ENCODE measurements around the gene FSTL4. TPM values are rescaled to one million over a fixed set of nuclear protein-coding genes. Genes with fewer than 3 reads are reported as not detected.
"Not testable (repeated sequence)": the region's sequence is repeated elsewhere in the genome, so short reads cannot be mapped to it uniquely, and the experiment has no call there.

FSTL4 gene
- total RNA-seq, 1 donor from 2014 or later, result not detected

DNA sequence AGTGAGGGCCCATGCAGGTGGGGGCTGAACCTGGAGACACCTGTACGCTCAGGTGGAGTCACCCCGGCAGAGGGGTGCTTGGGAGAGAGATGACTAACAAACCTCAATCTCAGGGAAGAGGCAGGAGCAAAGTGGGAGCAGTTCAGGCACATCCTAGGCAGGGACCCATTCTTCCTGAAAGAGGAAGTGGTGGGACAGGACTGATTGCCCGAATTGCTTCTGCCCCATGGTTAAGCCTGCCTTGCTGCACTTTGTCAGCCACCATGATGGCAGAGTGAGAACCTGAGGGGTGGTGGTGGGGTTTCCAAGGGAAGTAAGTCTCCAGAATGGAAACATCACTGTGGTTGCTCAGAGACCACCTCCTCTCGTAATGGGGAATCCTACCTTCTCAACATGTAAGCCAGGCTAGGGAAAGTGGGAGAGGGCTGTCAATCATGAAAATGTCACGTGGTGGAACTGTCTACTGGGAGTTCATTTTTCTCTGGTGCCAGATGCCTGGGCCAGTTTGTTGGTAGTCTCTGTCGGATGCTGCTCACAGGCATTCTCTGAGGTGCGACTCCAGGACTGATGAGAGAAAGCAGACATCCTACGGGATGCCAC, 410.2 kb downstream of the FSTL4 start:
- no peak for DNase-seq (ENCODE audit: low spot score)

DNA sequence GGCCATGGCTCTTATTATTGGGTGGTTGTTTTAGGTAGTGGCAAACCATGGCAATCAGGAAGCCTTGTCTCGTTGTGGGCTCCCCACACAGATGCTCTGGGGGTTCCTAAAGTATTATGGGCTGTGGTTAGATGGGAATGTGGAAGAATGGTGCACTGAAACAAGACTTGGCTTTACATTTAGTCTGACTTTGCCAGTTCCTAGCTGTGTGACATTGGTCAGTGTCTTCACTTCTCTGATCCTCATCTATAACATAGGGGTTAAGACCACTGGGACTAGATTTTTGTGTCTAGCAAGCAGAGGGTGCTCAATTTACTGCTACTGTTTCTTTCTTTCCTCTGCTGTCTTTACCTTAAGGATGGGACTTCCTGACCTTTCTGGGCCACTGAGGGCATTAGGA, 411.0 kb downstream of the FSTL4 start:
- no peak for DNase-seq (ENCODE audit: low spot score)

DNA sequence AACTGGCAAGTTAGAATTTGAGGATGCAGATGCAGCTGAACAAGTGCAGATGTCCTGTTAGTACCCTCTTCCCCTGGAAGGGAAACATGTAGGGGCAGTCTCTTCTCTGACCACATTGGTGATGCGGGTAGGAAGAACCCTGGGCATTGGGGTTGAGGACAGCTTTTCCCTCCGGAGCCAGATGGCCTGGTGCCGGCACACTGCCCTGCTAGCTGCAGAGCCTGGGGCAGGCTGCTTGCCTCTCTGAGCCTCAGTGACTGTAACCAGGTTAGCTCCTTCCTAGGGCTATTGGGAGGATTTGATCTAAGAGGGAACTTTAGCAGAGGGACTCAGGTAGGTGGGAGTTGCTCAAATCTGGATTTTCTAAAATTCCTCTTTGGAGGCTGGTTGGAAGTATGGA, 412.1 kb downstream of the FSTL4 start:
- DNase-seq (ENCODE audit: low spot score), result no peak

DNA sequence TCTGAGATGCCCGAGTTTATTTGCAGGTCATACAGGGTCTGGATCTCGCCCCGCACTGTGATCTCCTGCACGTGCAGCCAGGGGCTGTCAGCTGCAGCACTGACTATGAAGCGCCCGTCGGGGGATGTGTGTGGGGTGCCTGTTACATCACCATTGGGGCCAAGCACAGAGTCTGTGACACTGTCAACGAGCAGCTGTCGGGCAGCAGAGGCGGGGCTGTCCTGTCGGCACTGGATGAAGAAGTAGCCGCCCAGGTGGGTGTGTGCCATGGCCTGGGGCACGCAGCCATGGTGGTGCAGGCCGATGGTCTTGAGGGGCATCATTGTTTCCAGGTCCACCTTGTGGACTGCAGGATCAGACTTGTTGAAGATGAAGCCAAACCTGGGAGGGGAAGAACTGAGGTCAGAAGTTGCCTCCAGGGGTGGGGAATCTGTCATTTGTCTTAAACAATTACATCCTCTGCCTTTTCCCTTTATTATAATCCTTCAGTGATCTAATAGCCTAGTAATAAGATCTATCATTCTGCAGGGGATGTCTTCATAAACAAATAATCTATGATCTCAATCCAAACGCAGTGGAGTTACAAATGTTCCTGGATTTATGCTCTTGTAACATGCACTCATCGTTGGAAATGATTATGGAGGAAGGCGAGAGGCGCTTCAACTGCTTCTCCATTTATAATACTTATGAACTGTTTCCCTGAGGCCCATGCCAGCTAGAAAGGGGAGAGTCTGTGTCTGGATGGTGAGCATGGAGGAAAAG, 412.7 kb downstream of the FSTL4 start:
- no peak for DNase-seq (ENCODE audit: low spot score)

DNA sequence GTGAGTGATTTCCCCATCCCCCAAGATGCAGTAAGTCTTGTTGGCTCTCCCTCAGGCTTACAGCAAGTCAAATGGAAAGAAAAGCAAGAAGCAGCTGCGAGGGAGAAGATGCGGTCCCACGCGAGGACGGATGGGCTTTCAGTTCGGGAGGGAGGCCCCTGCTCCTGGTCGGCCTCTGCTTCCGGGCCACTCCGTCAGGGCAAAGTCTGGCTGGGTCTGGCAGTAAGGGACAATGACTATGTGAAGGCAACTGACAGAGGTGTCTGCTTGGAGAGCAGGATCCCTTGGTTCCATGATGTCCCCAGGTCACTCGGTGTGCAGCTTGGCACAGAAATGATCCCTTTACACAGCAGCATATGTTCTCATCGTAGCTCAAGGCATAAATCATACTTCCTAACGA, 413.8 kb downstream of the FSTL4 start:
- peak; percentile 84 for DNase-seq (ENCODE audit: low spot score)

DNA sequence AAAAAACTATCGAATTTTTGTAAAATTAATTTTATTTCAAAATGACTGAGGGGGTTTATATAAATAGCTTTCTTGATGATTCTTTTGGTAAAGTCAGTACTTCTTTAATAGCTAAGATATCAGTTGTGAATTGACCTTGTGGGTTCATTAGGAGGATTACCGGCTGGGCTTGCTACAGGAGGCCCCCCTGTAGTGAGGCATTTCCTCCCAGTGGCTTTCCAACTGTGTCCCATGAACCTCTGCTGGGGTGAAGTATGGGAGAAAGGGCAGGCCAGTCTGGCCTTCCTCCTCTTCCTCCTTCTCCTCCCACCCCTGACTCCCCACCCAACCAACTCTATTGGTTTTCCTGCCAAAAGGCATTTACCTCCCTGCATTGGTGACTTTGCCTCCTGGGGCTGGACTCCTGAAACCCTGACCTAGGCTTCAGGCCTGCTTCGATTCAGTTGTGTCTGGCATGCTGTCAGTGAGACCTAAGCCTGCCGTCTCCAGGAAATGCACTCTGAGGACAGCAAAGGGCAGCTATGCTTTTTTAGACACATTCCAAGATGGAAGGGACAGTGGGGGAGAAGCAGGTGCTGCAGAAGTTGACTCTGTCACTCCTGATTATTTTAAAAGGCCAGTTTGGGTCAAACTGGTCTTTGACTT, 415.8 kb downstream of the FSTL4 start:
- peak; percentile 51 for DNase-seq (ENCODE audit: low spot score)

DNA sequence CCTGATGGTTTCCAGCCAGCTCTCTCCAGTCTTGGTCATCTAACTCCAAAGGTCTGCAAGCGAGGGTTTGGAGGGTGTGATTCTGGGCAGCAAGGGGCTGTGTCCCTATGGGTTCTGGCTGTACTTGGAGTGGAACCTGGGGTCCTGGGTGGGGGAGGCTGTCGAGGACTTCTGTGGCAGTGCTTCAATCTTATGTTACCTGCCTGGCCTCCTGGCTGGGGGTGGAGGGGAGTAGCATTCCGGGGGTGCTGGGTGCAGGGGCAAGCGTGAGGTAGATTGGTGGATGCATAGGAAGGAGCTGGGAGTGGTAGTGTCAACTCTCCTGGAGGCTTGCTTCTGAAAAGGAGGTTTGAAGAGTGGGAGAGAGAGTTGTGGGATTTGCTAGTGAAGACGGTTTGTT, 417.1 kb downstream of the FSTL4 start:
- peak; percentile 64 for DNase-seq (ENCODE audit: low spot score)

DNA sequence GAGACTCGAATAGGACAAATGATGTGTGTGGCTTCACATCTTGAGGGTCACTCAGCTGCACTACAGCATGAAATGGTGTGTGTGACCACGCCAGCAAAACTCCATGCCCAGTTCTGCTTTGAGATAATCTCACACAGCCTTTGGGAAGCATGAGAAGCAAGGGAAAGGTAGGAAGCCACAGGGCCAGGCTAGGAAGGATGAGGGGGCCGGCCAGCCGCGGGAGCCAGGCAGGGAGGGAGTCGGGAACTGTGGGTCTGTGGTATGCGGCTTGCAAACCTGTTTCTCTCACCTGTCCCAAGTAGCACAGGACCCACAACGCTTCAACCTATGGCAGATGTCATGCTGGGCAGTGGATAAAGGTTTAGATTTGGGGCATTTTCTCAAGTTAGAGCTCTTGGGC, 418.5 kb downstream of the FSTL4 start:
- DNase-seq (ENCODE audit: low spot score), result no peak

DNA sequence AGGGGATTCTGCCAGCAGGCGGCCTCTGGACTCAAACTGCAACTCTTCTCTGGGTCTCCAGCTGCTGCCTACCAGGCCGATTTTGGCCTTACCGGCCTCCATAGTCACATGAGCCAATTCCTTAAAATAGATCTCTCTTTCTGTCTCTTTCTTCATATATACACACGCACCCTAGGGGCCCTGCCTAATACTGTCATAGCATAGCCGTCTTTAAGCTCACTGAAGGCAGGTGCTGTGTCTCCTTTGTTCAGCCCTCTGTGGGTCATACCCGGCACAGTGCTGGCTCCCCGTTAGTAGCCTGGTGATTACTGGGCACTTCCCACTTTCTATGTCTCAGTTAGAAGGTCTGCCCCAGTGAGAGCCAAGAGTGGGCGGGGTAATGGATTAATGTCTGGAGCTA, 419.6 kb downstream of the FSTL4 start:
- DNase-seq (ENCODE audit: low spot score), result no peak

DNA sequence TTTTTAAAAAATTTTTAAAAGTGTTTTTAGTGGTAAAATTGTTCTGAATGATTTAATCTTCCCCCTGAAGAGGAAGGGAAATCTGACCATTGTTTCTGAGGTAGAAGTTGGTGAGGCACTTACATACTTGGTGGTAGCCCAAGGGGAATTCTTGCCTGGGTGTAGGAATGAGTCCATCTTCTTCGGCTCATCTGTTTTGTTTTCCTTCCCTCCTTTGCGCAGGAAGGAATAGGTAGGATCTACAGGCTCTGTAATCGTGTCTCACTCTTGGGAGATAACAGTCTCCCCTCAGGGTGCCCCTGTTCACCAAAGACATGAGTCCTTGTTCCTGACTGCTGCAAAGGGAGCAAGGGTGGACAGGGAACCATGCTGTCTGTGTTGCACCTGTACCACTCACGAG, 422.5 kb downstream of the FSTL4 start:
- DNase-seq (ENCODE audit: low spot score), result no peak

DNA sequence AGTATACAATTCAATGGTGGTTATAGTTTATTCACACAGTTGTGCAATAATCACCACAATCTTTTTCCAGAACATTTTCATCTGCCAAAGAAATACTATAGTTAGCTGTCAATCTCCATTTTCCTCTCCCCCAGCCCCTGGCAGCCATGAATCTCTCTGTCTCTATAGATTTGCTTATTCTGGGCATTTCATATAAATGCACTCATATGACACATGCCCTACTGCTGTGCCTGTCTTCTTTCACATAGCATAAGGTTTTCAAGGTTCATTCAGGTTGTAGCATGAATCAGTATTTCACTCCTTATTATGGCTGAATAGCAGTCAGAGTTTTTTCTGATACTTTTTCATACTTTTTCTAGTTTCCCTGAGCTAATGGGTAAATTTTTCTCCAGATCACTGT, 432.9 kb downstream of the FSTL4 start:
- no peak for DNase-seq (ENCODE audit: low spot score)

DNA sequence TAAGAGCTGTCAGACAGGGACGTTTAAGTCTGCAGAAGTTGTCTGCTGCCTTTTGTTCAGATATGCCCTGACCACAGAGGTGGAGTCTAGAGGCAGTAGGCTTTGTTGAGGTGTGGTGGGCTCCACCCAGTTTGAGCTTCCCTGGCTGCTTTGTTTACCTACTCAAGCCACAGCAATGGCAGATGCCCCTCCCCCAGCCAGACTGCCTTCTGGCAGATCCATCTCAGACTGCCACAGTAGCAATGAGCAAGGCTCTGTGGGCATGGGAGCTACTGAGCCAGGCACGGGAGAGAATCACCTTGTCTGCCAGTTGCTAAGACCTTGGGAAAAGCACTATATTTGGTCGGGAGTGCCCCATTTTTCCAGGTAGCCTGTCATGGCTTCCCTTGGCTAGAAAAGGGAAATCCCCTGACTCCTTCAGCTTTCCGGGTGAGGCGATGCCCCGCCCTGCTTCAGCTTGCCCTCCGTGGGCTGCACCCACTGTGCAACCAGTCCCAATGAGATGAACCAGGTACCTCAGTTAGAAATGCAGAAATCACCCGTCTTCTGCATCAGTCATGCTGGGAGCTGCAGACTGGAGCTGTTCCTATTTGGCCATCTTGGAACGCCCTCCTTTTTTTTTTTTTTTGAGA, 441.5 kb downstream of the FSTL4 start:
- not testable (repeated sequence) for DNase-seq (ENCODE audit: low spot score)

DNA sequence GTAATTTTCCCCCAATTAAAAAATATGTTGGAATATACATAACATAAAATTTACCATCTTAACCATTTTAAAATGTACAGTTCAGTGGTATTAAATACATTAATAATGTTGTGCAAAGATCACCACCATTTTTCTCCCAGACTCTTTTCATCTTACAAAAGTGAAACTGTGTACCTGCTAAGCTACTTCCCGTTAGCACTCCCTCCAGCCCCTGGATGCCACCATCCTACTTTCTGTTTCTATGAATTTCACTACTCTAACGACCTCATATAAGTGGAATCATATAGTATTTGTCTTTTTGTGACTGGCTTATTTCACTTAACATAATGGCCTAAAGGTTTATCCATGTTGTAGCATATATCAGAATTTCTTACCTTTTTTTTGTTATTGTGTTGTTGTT, 447.6 kb downstream of the FSTL4 start:
- no peak for DNase-seq (ENCODE audit: low spot score)

DNA sequence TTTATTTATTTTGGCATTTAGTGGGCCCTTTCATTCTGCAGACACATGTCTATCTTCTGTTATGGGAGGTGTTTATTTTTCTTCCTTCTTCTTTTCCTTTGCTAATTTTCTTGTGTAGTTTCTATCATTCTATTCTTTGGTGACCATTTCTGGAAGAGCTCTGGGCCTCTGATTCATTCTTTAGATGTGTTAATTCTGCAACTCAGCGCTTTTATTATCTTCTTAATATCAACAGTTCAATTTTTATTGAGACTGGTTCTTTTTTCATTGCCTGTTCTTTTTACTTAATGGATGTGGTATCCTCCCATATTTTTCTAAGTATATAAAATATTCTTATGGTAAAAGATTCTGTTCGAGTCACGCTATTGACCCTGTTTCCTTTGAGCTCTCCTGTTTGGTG, 448.5 kb downstream of the FSTL4 start:
- no peak for DNase-seq (ENCODE audit: low spot score)

DNA sequence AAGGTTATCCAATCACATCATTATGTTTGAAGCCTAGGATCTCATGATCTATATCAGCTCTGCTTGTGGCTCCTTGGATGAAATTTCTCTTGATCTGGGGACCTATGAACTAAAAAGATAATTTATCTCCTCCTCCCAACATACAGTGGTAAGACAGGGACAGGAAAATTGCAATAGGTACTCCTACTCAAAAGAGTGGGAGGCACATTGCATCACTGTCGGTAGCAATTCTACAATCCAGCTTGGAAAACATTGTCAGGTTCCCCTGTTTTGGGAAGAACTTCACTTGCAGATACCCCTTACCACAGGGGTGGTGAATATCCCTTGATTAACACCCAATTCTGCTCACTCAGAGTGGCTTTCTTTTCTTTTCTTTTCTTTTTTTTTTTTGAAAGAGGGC, 452.8 kb downstream of the FSTL4 start:
- DNase-seq (ENCODE audit: low spot score), result no peak

DNA sequence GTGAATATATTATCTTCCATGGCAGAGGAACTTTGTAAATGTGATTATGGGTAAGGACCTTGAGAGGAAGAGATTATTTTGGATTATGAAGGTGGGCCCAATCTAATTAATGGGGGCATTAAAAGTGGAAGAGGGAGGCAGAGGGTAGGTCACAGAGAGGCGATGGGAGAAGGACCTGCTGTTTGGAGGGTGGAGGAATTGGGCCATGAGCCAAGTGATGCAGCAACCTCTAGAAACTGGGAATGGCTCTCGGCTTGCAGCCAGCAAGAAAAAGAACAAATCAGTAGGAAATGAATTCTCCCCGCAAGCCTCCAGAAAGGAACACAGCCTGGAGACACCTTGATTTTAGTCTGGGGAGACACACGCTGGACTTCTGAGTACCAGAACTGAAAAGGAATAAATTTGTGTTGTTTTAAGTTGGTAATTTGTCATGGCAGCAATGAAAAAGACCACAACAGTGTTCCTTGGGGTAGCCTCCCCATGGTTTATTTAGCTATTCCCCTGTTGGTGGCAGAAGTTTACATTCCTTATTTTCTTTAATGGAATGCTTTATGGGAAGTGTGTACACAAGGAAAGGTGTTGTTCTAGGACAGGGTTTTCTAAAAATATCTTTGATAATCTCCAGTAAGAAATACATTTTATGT, 456.9 kb downstream of the FSTL4 start:
- DNase-seq (ENCODE audit: low spot score), result no peak

DNA sequence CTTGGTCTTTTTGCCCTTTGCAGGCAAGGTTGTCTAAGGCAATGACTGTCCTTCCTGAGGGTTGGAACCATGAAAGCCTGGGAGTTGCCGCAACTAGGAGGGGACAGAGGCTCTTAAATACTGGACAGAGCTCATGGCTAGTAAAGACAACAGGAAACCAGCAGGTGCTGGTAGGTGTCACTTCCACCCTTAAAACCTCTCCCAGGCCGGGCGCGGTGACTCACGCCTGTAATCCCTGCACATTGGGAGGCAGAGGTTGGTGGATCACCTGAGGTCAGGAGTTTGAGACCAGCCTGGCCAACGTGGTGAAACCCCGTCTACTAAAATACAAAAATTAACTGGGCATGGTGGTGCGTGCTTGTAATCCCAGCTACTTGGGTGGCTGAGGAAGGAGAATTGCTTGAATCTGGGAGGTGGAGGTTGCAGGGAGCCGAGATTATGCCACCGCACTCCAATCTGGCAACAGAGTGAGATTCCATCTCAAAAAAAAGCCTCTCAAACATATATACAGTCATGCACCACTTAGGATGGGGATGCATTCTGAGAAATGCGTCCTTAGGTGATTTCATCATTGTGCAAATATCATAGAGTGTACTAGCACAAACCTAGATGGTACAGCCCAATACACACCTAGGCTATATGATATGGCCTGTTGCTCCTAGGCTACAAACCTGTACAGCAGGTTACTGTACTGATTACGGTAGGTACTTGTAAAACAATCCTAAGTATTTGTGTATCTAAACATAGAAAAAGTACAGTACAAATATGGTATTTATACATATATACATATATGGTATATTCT, 457.9 kb downstream of the FSTL4 start:
- no peak for DNase-seq (ENCODE audit: low spot score)

DNA sequence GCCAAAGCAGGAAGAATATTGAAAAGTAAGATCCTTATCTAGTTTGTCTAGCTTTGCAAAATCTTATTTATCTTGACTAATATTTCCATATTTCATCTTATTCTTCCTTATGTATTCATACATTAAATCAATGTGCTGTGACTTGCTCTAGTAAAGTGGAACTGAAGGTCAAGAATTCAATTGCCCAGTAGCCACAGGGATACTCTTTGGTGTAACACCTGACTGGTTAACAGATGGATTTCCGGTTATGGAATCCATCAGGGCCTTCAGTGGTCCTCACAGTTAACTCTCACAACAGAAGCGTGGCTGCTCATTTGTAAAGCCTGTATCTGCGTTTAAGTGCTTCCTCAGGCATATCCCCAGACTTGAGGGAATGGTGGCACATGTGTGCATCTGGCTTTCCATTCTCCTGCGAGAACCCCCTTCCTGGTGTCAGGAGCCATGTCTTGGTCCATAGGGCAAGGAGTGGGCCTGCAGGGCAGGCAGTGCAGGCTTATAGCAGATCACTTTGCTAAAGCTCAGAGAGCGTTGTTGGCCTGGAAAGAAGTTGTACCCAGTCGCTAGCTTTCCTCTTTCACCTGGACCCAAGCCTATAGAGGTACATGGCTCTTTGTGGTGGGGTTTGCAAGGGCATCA, 461.3 kb downstream of the FSTL4 start:
- no peak for DNase-seq (ENCODE audit: low spot score)

DNA sequence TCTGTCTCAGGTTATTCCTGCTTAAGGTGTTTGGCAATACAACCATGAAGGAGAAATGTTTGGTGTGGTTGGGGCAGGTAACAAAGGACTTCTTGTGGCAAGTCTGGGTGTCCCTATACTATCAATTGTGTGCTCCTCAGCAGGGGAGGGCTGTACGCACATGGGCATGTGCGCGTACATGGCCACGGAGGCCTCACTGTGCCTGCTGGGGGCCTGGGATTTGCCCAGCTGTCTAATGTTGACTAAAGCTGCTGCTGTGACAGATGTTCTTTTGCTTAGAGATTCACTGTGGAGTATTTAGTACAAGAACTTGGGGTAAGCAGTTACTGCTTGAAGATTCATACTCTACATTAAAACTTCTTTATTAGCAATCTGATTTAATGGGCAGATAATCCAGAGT, 463.0 kb downstream of the FSTL4 start:
- DNase-seq (ENCODE audit: low spot score), result no peak

DNA sequence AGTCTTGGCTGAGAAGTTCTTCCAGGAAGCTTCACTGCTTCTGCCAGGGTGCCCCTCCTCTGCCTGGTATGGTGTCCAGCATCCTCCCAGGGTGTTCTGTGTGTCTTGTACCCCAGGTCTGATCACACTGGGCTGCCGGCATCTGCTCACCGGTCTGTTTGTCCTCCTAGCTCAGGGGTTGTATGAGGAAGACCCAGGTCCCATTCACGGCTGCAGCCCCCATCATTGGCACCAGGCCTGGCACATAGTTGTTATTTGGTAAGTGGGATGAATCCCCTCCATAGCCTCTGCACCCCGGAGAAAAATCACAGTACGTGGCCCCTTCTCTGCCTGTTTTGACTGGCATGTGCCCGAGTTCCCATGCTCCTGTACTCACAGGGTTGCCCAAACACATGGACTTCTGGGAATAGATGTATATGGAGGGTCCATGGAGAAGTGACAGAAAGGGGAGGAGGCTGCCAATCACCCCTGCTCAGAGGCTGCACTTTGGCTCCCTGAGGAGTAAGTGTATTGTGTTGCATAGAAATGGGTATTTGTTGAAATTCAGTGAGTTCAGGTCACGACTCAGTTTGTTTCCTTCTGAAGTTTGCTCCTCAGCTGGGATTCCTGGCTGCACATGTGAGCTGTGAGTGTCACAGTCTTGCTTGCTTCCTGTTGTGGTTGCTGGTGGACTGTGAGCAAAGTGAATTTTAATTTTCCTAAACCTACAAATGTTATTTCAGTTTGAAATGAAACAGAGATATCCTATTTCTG, 464.4 kb downstream of the FSTL4 start:
- no peak for DNase-seq (ENCODE audit: low spot score)
